LNCAP (cell line): ENCODE results near the gene WASHC4.

Source experiments
- TF ChIP-seq, protein P1 (sequence below): fragments of 450-650 bp; IDR thresholded peaks from 2 replicates; pipeline ENCODE4 v1.5.1; 2017; ENCODE audit warnings: mild to moderate bottlenecking

Gene WASHC4

DNA sequence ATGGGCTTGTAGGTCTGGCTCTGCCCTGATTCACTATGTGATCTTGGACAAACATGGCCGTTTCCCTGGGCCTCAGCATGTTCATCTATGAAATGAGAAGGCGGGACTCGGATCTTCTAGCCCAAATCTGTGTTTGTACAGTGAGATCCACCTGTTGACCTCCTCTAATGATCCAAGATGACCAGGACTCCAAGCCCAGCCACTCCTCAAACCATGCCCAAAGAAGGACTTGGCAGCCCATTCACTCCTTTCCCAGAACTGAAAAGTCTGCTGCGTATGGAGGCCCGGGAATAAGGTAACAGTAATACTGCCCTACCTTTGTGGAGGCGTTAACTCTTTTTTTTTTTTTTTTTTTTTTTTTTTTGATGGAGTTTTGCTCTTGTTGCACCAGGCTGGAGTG lies 88.6 kb downstream of the WASHC4 start:
- TF ChIP-seq, protein P1, sequence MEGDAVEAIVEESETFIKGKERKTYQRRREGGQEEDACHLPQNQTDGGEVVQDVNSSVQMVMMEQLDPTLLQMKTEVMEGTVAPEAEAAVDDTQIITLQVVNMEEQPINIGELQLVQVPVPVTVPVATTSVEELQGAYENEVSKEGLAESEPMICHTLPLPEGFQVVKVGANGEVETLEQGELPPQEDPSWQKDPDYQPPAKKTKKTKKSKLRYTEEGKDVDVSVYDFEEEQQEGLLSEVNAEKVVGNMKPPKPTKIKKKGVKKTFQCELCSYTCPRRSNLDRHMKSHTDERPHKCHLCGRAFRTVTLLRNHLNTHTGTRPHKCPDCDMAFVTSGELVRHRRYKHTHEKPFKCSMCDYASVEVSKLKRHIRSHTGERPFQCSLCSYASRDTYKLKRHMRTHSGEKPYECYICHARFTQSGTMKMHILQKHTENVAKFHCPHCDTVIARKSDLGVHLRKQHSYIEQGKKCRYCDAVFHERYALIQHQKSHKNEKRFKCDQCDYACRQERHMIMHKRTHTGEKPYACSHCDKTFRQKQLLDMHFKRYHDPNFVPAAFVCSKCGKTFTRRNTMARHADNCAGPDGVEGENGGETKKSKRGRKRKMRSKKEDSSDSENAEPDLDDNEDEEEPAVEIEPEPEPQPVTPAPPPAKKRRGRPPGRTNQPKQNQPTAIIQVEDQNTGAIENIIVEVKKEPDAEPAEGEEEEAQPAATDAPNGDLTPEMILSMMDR, result no peak

DNA sequence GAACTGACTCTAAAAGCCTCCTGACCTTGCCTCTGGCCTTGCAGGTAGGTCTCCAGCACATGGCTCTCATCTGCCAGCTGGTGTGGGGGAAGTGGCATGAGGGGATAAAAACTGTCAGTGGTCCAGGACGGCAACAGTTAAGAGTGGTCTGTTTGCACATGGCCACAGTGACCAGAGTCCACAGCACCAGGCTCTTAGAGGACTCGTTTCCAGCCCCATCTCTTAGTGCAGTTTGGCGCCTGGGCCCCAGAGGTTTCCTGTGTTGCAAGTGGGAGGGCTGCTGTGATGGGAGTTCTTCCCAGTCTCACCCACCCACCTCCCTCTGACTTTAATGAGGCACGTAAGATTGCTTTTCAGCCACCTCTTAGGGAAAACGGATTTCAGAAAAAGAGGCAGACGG lies 91.4 kb downstream of the WASHC4 start:
- TF ChIP-seq, protein P1, result no peak

DNA sequence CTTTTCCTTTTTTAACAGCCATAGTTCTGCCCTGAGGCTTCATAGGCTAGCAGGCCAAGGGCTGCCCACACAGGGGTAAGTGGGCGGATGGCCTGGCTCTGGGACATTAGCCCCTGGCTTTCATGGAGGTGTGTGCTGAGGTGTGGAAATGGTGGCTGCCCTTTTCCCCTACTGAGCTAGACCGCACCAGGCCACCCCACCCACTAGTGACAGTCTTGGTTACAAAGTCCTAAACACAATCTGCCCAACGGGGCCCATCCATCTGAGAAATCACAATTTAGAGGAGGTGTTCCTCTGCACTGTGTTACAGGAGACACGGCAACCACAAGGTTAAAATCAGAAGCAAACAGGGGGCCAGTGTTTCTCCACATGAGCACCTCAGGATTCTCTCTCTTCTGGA lies 92.9 kb downstream of the WASHC4 start:
- TF ChIP-seq, protein P1, result no peak

DNA sequence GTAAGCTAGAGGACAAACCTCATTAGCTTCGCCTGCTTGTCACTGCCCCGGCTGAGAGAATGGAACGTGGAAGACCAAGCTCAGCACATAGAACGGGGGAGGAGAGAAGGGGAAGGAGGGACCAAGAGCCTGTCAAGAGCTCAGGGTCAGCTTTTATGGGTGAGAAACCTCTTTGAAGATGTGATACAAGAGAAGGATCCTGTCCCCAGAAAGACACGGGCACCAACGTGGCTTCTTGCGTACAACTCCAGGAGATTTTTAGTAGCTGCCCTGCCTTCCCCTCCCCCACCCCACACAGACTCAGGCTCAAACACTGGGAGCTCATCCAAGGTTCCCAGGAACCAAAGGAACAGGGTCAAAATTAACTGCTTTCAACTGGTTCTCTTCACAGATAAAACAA lies 93.8 kb downstream of the WASHC4 start:
- TF ChIP-seq, protein P1, result no peak

DNA sequence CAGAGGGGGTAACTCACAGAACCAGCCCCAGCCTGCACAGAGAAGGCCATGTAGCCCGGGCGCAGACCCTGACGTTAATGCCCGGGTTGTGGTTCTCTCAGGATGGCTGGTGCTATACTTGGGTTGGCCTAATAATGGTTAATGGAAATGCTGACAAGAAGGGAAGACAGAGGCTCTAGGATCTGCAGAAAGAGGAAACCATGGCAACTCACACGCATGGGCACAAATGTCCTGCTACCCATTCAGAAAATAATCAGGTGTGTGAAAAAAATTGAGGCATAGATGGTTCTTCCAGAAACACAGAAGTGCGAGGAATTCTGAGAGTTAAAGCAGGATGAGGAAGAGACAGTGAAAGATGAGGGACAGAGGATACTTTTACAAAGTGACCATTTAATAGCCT lies 94.7 kb downstream of the WASHC4 start:
- TF ChIP-seq, protein P1, result no peak

DNA sequence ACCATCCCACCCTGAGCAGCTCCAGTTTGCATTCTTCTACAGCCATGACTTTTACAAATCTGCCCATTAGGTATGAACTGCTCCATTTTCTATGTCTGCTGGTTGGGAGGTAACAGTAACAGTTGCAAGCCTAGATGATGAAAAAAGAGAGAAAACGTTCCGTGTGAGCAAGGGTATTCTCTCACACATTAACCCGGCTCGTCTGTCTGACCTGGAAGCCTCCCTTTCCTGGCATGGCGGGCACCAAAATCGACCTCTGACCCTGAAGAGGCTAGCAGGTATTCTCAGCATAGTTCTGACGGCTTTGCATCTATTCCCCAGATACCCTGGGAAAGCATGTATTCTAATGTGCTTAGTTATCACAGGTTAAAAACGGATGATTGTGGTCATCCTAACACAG lies 96.6 kb downstream of the WASHC4 start:
- TF ChIP-seq, protein P1, result no peak

DNA sequence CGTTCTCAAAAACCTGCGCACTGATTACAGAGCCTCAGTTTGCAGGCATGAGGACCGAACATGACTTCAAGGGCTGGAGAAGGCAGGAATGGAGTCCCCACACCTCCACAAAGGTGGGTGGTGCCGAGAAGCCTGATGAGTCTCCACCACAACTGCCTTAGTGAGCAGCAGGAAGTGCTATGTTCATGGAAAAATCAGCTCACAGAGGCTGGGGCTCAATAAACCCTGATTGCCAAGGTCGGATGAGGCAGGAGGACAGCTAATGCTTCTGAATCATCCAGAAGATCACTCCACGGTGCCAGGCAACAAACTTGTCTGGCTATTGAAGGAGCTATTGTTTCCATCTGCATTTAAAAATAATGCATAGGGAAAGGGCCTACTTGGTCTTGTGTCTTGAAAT lies 97.4 kb downstream of the WASHC4 start:
- TF ChIP-seq, protein P1, result no peak

DNA sequence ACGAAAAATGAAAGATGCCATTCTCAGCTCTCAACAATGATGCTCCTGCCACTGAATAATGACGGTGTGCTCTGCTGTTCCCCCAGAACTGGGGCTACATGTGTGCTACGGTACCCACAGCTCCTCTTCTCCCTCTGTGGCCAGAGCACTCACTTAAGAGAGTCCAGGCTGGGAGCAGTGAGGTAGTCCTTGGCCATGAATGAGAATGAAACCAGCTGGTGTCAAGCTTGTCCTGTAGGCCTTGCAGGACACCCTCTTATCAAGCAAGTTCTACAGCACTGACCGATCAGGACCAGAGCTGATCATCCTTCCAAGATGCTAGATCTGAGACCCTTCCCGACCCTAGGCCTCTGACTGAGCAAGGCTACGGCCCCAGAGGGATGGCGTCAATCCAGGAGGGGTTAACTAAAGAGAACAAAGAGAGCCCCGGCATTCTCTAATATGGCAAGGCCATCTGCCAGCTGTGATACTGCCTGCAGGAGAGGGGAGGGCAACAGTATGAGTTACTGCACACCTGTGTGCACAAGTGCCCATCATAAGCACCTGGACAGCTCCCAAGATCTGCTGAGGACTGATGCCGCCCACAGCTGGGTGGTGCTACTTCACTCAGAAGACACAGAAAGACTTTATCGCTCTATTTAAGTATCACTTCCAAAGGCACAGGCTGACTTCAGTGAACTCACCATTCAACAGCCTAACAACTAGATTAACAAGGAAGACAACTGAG lies 98.0 kb downstream of the WASHC4 start:
- TF ChIP-seq, protein P1, result no peak
